Liver (tissue), 9 donors: ENCODE results near the gene SLC38A10. TPM values are rescaled to one million over a fixed set of nuclear protein-coding genes. Genes with fewer than 3 reads are reported as not detected.

ENCODE experiments used
- DNase-seq: peaks from one replicate; pipeline ENCODE4 v3.0.0-alpha.2; 2017; ENCODE audit warnings: low spot score
- H3K27ac ChIP-seq, 2 donors: one replicate each; pipeline ENCODE4 v1.7.0; 2013; ENCODE audit warnings: inconsistent platforms in 2 of 2, low read length in 2 of 2, control low read depth in 1 of 2, low read depth in 1 of 2, mild to moderate bottlenecking in 1 of 2
- H3K27me3 ChIP-seq, 4 donors: one replicate each; pipeline versions ENCODE4 v1.6.1 to v1.7.0; 2013; ENCODE audit warnings: low read length in 3 of 4, inconsistent platforms in 1 of 4, mild to moderate bottlenecking in 1 of 4, moderate library complexity in 1 of 4; ENCODE audit not compliant: control insufficient read depth in 4 of 4, insufficient read depth in 4 of 4
- H3K36me3 ChIP-seq, 4 donors: one replicate each; pipeline versions ENCODE4 v1.6.1 to v1.7.0; 2013; ENCODE audit warnings: low read length in 3 of 4, mild to moderate bottlenecking in 3 of 4, low read depth in 1 of 4, moderate library complexity in 1 of 4; ENCODE audit not compliant: control insufficient read depth in 4 of 4, insufficient read depth in 3 of 4
- H3K4me1 ChIP-seq, 4 donors: one replicate each; pipeline versions ENCODE4 v1.6.1 to v1.7.0; 2013; ENCODE audit warnings: low read length in 3 of 4, mild to moderate bottlenecking in 3 of 4, moderate library complexity in 1 of 4; ENCODE audit not compliant: control insufficient read depth in 4 of 4, insufficient read depth in 4 of 4
- H3K4me3 ChIP-seq, 3 donors: one replicate each; pipeline versions ENCODE4 v1.6.1 to v1.7.0; 2013; ENCODE audit warnings: low read length in 3 of 3, control low read depth in 1 of 3, low read depth in 1 of 3, mild to moderate bottlenecking in 1 of 3
- H3K9ac ChIP-seq, 2 donors: one replicate each; pipeline ENCODE4 v1.7.0; 2013; ENCODE audit warnings: low read length in 2 of 2, mild to moderate bottlenecking in 2 of 2, moderate library complexity in 2 of 2, control low read depth in 1 of 2, low read depth in 1 of 2
- H3K9me3 ChIP-seq, 4 donors: one replicate each; pipeline versions ENCODE4 v1.6.1 to v1.7.0; 2013; ENCODE audit warnings: low read length in 3 of 4; ENCODE audit not compliant: control insufficient read depth in 4 of 4
- EGR1 ChIP-seq, 2 donors: IDR thresholded peaks; 2 replicates each; pipeline ENCODE4 v1.6.1; 2016 to 2018; ENCODE audit warnings: antibody characterized with exemption in 2 of 2, low read depth in 2 of 2
- FOXA1 ChIP-seq: IDR thresholded peaks from 2 replicates; pipeline ENCODE4 v1.6.1; 2016; ENCODE audit warnings: antibody characterized with exemption
- FOXA2 ChIP-seq: IDR thresholded peaks from 2 replicates; pipeline ENCODE4 v1.6.1; 2016; ENCODE audit warnings: antibody characterized with exemption
- HNF4G ChIP-seq: IDR thresholded peaks from 2 replicates; pipeline ENCODE4 v1.6.1; 2016; ENCODE audit warnings: antibody characterized with exemption
- NR2F2 ChIP-seq: IDR thresholded peaks from 2 replicates; pipeline ENCODE4 v1.6.1; 2016; ENCODE audit warnings: antibody characterized with exemption
- RAD21 ChIP-seq, 2 donors: IDR thresholded peaks; 2 replicates each; pipeline ENCODE4 v1.6.1; 2016; ENCODE audit warnings: antibody characterized with exemption in 2 of 2, mild to moderate bottlenecking in 2 of 2
- RXRA ChIP-seq, 2 donors: IDR thresholded peaks; 2 replicates each; pipeline ENCODE4 v1.6.1; 2017 to 2018; ENCODE audit warnings: antibody characterized with exemption in 2 of 2, mild to moderate bottlenecking in 1 of 2
- WGBS: extraction: QIAGEN DNeasy Blood & Tissue Kit; methylation state at CpG from one replicate; pipeline ENCODE4 v1.1.7; 2013; 5-methylcytosine and 5-hydroxymethylcytosine counted together
- polyA plus RNA-seq, 2 donors: library from polyadenylated mRNA; stranded (reverse) in 1 of 2; unstranded in 1 of 2; fragments of 200-250 nt in 1 of 2; fragments of >200 nt in 1 of 2; fragmentation: Nextera tagmentation in 1 of 2; extraction: Ambion mirVana in 1 of 2; gene quantifications; one replicate each; pipeline versions ENCODE4 v1.2.1 to v1.2.3, GENCODE V29; 2013 to 2015
- total RNA-seq, 2 donors: library from RNA; depleted of rRNA; stranded (reverse); fragments of >200 nt; gene quantifications; one replicate each; pipeline ENCODE4 v1.2.3, GENCODE V29; 2014
- TF ChIP-seq, protein P1 (sequence below): IDR thresholded peaks from 2 replicates; pipeline ENCODE4 v1.6.1; 2016; ENCODE audit warnings: antibody characterized with exemption
- TF ChIP-seq, protein P2 (sequence below): IDR thresholded peaks from 2 replicates; pipeline ENCODE4 v1.6.1; 2016; ENCODE audit warnings: antibody characterized with exemption, mild to moderate bottlenecking
- TF ChIP-seq, protein P3 (sequence below): fragments of 150-350 bp; IDR thresholded peaks from 2 replicates; pipeline ENCODE4 v1.5.1; 2017; ENCODE audit warnings: improper control_type of control experiment, low read depth, low read length; ENCODE audit not compliant: missing input control
- TF ChIP-seq, protein P4 (sequence below): IDR thresholded peaks from 2 replicates; pipeline ENCODE4 v1.6.1; 2016; ENCODE audit warnings: antibody characterized with exemption
- donor health status: healthy.
- donor health status: healthy.
- donor health status: healthy.
- donor health status: healthy.
- donor health status: healthy.

SLC38A10 gene
- total and polyA plus RNA-seq, 4 donors = 29.3 to 117 (median 54.7) TPM

DNA sequence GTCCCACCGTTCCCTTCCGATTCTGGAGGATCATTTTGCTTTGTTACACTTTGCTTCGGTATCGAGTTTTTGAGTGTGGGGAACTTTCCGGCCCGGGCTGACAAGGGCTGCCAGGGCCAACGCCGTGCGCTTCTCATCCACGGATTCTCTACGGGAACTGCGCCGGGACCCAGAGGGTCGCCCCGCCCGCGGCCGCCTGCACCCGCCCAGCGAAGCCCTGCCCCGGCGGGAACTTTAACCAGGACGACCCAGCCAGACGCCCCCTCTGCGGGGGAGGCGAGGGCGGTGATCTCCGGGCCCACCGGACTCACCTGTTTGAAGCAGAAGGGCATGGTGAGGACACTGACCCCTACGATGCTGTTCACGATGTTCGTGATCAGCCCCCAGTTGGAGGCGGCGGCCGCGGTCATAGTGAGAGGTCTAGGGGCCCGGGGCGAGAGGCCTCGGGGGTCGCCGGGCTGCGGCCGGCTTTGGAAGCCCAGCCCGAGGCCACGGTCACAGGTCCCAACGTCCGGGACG lies 536 bp downstream of the SLC38A10 start:
- WGBS = under 1% methylated on average over 48 of the region's 48 CpGs
- DNase-seq = peak; percentile 56
- no peaks in the 10 kb centered on the region for H3K9me3 ChIP-seq

DNA sequence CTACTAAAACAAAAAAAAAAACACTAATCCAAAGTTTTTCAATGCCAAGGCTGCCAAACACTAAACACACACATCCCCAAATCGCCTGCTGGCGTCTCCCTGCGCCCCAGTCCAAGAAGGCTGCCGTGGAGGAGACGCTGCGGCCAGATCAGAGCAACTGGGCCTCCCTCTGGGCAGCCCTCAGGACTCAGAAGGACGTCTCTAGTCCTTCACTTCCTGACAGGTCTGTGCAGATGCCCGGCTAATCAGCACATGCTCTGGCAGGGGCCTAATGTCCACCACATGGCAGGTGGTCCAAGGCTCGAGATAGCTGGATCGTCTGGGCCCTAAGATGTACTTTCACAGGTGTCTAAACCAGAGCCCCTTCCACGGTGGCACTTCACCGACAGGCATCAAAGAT lies 2.7 kb downstream of the SLC38A10 start:
- Histone ChIP-seq H3K4me1 (peaks cover 5 to 36% (median 24%) of the 10 kb centered on the region in 4 donors), H3K9me3 (no peaks in the 10 kb centered on the region), H3K4me3 (no peak overlapping the region), H3K27me3 (no peaks in the 10 kb centered on the region), H3K27ac (no peak overlapping the region), H3K9ac (no peak overlapping the region), H3K36me3 (peaks cover 6 to 15% (median 13%) of the 10 kb centered on the region in 4 donors)
- WGBS = 80% methylated on average over 12 of the region's 12 CpGs
- DNase-seq = no peak
- TF ChIP-seq, protein P1, sequence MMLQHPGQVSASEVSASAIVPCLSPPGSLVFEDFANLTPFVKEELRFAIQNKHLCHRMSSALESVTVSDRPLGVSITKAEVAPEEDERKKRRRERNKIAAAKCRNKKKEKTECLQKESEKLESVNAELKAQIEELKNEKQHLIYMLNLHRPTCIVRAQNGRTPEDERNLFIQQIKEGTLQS = no peak
- TF ChIP-seq RAD21 (IDR thresholded peaks at IDR 0.05) (no peak), RXRA (IDR thresholded peaks at IDR 0.05) (no peak), HNF4G (no peak), NR2F2 (no peak), FOXA2 (no peak), FOXA1 (no peak)
- TF ChIP-seq, protein P2, sequence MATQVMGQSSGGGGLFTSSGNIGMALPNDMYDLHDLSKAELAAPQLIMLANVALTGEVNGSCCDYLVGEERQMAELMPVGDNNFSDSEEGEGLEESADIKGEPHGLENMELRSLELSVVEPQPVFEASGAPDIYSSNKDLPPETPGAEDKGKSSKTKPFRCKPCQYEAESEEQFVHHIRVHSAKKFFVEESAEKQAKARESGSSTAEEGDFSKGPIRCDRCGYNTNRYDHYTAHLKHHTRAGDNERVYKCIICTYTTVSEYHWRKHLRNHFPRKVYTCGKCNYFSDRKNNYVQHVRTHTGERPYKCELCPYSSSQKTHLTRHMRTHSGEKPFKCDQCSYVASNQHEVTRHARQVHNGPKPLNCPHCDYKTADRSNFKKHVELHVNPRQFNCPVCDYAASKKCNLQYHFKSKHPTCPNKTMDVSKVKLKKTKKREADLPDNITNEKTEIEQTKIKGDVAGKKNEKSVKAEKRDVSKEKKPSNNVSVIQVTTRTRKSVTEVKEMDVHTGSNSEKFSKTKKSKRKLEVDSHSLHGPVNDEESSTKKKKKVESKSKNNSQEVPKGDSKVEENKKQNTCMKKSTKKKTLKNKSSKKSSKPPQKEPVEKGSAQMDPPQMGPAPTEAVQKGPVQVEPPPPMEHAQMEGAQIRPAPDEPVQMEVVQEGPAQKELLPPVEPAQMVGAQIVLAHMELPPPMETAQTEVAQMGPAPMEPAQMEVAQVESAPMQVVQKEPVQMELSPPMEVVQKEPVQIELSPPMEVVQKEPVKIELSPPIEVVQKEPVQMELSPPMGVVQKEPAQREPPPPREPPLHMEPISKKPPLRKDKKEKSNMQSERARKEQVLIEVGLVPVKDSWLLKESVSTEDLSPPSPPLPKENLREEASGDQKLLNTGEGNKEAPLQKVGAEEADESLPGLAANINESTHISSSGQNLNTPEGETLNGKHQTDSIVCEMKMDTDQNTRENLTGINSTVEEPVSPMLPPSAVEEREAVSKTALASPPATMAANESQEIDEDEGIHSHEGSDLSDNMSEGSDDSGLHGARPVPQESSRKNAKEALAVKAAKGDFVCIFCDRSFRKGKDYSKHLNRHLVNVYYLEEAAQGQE = no peak
- TF ChIP-seq, protein P3, sequence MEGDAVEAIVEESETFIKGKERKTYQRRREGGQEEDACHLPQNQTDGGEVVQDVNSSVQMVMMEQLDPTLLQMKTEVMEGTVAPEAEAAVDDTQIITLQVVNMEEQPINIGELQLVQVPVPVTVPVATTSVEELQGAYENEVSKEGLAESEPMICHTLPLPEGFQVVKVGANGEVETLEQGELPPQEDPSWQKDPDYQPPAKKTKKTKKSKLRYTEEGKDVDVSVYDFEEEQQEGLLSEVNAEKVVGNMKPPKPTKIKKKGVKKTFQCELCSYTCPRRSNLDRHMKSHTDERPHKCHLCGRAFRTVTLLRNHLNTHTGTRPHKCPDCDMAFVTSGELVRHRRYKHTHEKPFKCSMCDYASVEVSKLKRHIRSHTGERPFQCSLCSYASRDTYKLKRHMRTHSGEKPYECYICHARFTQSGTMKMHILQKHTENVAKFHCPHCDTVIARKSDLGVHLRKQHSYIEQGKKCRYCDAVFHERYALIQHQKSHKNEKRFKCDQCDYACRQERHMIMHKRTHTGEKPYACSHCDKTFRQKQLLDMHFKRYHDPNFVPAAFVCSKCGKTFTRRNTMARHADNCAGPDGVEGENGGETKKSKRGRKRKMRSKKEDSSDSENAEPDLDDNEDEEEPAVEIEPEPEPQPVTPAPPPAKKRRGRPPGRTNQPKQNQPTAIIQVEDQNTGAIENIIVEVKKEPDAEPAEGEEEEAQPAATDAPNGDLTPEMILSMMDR = no peak
- TF ChIP-seq, protein P4, sequence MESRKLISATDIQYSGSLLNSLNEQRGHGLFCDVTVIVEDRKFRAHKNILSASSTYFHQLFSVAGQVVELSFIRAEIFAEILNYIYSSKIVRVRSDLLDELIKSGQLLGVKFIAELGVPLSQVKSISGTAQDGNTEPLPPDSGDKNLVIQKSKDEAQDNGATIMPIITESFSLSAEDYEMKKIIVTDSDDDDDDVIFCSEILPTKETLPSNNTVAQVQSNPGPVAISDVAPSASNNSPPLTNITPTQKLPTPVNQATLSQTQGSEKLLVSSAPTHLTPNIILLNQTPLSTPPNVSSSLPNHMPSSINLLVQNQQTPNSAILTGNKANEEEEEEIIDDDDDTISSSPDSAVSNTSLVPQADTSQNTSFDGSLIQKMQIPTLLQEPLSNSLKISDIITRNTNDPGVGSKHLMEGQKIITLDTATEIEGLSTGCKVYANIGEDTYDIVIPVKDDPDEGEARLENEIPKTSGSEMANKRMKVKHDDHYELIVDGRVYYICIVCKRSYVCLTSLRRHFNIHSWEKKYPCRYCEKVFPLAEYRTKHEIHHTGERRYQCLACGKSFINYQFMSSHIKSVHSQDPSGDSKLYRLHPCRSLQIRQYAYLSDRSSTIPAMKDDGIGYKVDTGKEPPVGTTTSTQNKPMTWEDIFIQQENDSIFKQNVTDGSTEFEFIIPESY = no peak

More for the DNA sequence above, 536 bp downstream of the SLC38A10 start:
- Histone ChIP-seq H3K27me3 (no peaks in the 10 kb centered on the region), H3K9ac (peak overlapping the region; percentile 83 to 99), H3K36me3 (peaks cover 0 to 4% (median 0%) of the 10 kb centered on the region in 4 donors), H3K4me1 (peaks cover 5 to 51% (median 23%) of the 10 kb centered on the region in 4 donors), H3K27ac (peak overlapping the region; percentile 88 to 92), H3K4me3 (peak overlapping the region; percentile 75 to 92 (median 85))
- TF ChIP-seq RAD21 (IDR thresholded peaks at IDR 0.05) (no peak), EGR1 (IDR thresholded peaks at IDR 0.05; ENCODE audit: low read depth in 2 of 2) (peak in 1 of 2 donors; percentile 29), HNF4G (no peak)
